T-helper 17 cell (primary cell): Measurements from ENCODE around the gene XPNPEP1. TPM values are rescaled to one million over a fixed set of nuclear protein-coding genes. Genes with fewer than 3 reads are reported as not detected.
A peak's percentile ranks its signal among the peaks of the same experiment; 100 is the strongest.
"Not testable (repeated sequence)": the region's sequence is repeated elsewhere in the genome, so short reads cannot be mapped to it uniquely, and the experiment has no call there.

Experiments
- ATAC-seq: fragments of 150-1000 bp; cut with Tn5 transposase; 2 replicates; pipeline ENCODE4 v1.10.0; 2021; ENCODE audit warnings: mild to moderate bottlenecking, moderate library complexity
- DNase-seq, 3 donors: peaks; one replicate each; pipeline versions ENCODE4 v3.0.0 to v3.0.0-alpha.2; 2020 to 2021
- H3K9me3 ChIP-seq: one replicate; pipeline ENCODE4 v1.7.0; 2013; ENCODE audit warnings: low read length, mild to moderate bottlenecking; ENCODE audit not compliant: control insufficient read depth, poor library complexity, severe bottlenecking
- H3K27ac Mint-ChIP-seq: one replicate; pipeline ENCODE4 v1.8.0; 2022; ENCODE audit warnings: mild to moderate bottlenecking, moderate library complexity, mixed read lengths
- H3K27me3 Mint-ChIP-seq: one replicate; pipeline ENCODE4 v1.8.0; 2022; ENCODE audit warnings: mixed read lengths
- H3K36me3 Mint-ChIP-seq: one replicate; pipeline ENCODE4 v1.8.0; 2022; ENCODE audit warnings: low read depth, mixed read lengths
- H3K4me1 Mint-ChIP-seq: one replicate; pipeline ENCODE4 v1.8.0; 2022; ENCODE audit warnings: mild to moderate bottlenecking, mixed read lengths
- H3K4me3 Mint-ChIP-seq: one replicate; pipeline ENCODE4 v1.8.0; 2022; ENCODE audit warnings: mild to moderate bottlenecking, moderate library complexity, mixed read lengths
- total RNA-seq, 4 donors: library from RNA in 2 of 4; stranded (reverse) in 2 of 4; gene quantifications; one replicate each; pipeline ENCODE4 v1.2.3 and lab custom pipeline; 2022 to 2026

Gene XPNPEP1
- total RNA-seq, 2 donors from 2014 or later, result 76.4 to 81.6 TPM

DNA sequence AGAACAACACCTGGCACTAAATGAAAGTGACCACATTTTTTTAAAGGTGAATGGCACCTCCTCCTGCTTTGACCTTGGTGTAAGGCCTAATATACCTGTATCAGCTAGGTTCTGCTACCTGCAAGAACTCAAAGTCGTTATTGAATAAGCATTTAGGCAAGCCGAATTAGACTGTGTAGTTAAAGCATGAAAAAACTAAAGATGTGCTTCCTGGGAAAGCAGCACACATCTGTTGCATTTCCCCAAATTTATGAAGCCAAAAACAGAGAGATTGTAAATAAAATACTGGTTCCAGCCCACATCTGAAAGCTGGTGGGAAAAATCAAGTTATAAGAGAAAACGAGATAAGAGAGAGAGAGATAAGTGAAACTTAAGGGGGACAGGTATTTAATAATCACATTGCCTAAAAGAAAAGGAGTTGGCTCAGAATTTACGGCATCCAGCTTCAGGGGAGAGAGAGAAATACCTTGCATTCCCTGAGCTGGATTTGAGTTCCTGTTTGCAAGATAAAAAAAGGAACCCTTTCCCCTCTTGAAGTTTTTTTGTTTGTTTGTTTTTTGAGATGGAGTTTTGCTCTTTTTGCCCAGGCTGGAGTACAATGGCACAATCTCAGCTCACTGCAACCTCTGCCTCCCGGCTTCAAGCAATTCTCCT is 1.8 kb upstream of the XPNPEP1 start:
- H3K27ac Mint-ChIP-seq, result peak overlapping the region; percentile 79

DNA sequence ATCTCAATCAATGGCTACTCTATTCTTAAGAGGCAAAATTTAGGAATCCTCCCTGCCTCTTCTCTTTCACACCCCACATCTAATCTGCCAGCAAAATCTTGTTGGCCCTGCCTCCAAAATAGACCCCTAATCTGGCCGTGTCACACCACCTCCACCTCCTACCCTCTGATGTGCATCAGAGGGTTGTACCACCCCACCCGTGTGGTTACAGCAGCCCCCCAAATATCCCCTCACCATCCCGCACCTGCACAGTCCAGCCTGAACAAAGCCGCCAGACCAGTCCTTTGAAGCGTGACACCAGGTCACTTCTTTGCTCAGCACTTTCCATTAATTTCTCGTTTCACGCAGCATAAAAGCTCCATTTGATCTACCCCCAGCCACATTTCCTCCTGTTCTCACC is 776 bp upstream of the XPNPEP1 start:
- no peak for DNase-seq
- no peak for ATAC-seq
- no peaks in the 10 kb centered on the region for H3K9me3 ChIP-seq
- Mint-ChIP-seq H3K36me3 (no peaks in the 10 kb centered on the region), H3K27ac (peak overlapping the region; percentile 79), H3K4me3 (peak overlapping the region; percentile 90), H3K27me3 (no peaks in the 10 kb centered on the region), H3K4me1 (peaks cover 43% of the 10 kb centered on the region)

More for the DNA sequence above, 1.8 kb upstream of the XPNPEP1 start:
- Mint-ChIP-seq H3K27me3 (no peaks in the 10 kb centered on the region), H3K4me1 (peaks cover 35% of the 10 kb centered on the region), H3K4me3 (peak overlapping the region; percentile 90), H3K36me3 (no peaks in the 10 kb centered on the region)
- no peak for DNase-seq
- ATAC-seq, result no peak
- H3K9me3 ChIP-seq, result no peaks in the 10 kb centered on the region

DNA sequence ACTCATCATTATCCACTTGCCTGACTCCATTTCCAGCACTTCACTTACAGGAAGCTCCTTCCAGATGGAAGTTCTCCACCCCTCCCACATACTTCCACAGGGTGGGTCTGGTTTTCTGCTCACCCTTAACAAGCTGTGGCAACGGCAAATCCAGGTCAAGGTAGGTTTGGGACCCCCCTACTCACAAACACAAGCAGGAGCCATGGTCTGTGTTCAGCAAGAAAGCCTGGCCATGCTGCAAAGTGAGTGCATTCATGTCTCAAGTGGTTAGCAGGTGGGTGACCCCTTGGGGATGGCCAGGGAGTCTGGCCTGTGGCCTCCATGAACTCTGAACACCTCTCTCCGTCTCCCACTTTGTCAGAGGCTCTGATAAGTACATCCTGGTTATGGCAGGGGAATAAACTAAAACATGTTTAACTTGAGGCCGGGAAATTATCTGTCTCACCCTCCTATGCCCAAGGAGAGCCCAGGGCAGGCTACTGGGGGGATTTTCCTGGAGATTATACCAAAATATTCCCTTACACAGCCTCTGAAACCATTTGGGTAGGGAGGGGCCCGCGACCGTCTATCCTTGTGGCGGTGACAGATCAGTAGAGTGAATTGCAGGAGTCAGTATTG is 844 bp downstream of the XPNPEP1 start:
- peak overlapping the region; percentile 94 for H3K27ac Mint-ChIP-seq
- peak overlapping the region; percentile 90 for H3K4me3 Mint-ChIP-seq
- peaks cover 49% of the 10 kb centered on the region for H3K4me1 Mint-ChIP-seq
- H3K9me3 ChIP-seq, result no peaks in the 10 kb centered on the region
- H3K36me3 Mint-ChIP-seq, result no peaks in the 10 kb centered on the region
- DNase-seq (no peak), ATAC-seq (no peak)
- no peaks in the 10 kb centered on the region for H3K27me3 Mint-ChIP-seq

DNA sequence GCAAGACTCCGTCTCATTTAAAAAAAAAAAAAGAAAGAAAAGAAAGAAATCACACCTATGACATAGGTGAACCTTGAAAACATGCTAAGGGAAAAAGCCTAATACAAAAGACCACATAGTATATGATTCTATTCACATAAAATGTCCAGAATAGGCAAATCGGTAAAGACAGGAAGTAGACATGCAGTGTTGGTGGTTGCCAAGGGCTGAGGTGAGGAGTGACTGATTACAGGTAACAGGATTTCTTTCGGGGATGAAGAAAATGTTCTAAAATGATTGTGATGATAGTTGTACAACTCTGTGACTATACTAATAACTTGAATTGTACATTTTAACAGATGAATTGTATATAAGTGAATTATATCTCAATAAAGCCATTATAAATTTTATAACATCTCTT is 3.3 kb downstream of the XPNPEP1 start:
- no peaks in the 10 kb centered on the region for H3K27me3 Mint-ChIP-seq

GRCh38 chr10:109919220-109919619 is 4.1 kb downstream of the XPNPEP1 start:
- H3K9me3 ChIP-seq, result no peaks in the 10 kb centered on the region
- DNase-seq, result no peak
- Mint-ChIP-seq H3K4me1 (peaks cover 65% of the 10 kb centered on the region), H3K27me3 (no peaks in the 10 kb centered on the region), H3K36me3 (peaks cover 3% of the 10 kb centered on the region), H3K27ac (peak overlapping the region; percentile 94), H3K4me3 (no peak overlapping the region)
- ATAC-seq, result no peak

More for the DNA sequence above, 3.3 kb downstream of the XPNPEP1 start:
- Mint-ChIP-seq H3K36me3 (peaks cover 3% of the 10 kb centered on the region), H3K4me3 (peak overlapping the region; percentile 50), H3K4me1 (peaks cover 65% of the 10 kb centered on the region), H3K27ac (peak overlapping the region; percentile 94)
- no peaks in the 10 kb centered on the region for H3K9me3 ChIP-seq
- ATAC-seq (peak; percentile 24), DNase-seq (no peak)

- not testable (repeated sequence) for H3K27me3 Mint-ChIP-seq, ATAC-seq, H3K36me3 Mint-ChIP-seq, H3K9me3 ChIP-seq, DNase-seq
- peak overlapping the region; percentile 94 for H3K27ac Mint-ChIP-seq
- peak overlapping the region; percentile 56 for H3K4me3 Mint-ChIP-seq
- peaks cover 64% of the 10 kb centered on the region for H3K4me1 Mint-ChIP-seq
Observed at GRCh38 chr10:109918707-109919106, 4.6 kb downstream of the XPNPEP1 start.

DNA sequence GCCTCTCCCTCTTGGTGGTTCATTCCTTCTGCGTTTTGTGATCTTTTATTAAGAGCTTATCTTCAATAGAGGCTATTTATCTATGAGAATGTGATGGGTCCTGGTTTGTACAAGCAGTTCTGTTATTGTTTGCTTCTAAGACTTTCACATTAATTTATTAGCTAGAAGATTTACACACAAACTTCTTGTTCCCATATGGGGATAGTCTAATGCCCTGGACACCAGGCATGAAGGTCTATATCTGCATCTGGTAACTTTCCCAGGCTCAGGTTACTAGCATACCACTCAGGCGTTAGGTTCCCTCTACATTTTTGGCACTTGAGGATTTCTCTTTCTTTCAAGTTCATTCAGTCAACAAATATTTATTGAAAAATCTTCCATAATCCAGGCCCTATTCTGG is 7.7 kb downstream of the XPNPEP1 start:
- H3K9me3 ChIP-seq, result no peaks in the 10 kb centered on the region
- H3K4me1 Mint-ChIP-seq, result peaks cover 69% of the 10 kb centered on the region
- H3K27ac Mint-ChIP-seq, result peak overlapping the region; percentile 93
- H3K27me3 Mint-ChIP-seq, result no peaks in the 10 kb centered on the region
- DNase-seq (no peak), ATAC-seq (no peak)
- H3K4me3 Mint-ChIP-seq, result no peak overlapping the region
- peaks cover 5% of the 10 kb centered on the region for H3K36me3 Mint-ChIP-seq

- peak overlapping the region; percentile 71 for H3K4me3 Mint-ChIP-seq
Observed at GRCh38 chr10:109914966-109915365, 8.3 kb downstream of the XPNPEP1 start.

DNA sequence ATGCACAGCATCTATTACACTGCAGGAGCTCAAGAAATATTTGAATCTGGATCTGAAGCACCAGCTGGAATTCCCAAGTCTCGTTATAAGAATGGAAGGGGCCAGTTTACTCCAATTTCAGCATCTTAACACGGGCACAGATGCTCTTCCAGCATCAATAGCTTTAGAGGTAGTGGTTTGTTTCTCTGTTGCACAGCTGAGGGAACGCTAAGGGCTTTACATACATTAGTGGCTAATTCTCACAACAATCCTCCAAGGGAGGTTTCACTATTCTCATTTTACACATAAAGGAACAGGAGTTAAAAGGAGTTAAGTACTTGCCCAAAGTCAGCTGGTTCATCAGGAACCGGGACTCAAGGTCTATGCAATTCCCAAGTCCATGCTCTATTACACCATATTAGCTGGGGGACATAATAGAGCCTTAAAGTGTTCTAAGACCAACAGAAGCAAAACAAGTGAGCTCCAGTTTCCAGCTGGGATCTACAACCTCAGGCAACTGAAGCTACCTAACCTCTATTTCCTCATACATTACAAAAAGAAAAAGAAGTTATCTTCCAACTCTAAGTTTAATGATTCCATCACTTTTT is 9.9 kb downstream of the XPNPEP1 start:
- no peak overlapping the region for H3K4me3 Mint-ChIP-seq
- peaks cover 7% of the 10 kb centered on the region for H3K36me3 Mint-ChIP-seq
- DNase-seq, result no peak

More at GRCh38 chr10:109914966-109915365, 8.3 kb downstream of the XPNPEP1 start:
- no peaks in the 10 kb centered on the region for H3K27me3 Mint-ChIP-seq
- H3K4me1 Mint-ChIP-seq, result peaks cover 70% of the 10 kb centered on the region
- H3K27ac Mint-ChIP-seq, result peak overlapping the region; percentile 93
- H3K9me3 ChIP-seq, result no peaks in the 10 kb centered on the region
- DNase-seq, result no peak
- peak; percentile 90 for ATAC-seq
- peaks cover 5% of the 10 kb centered on the region for H3K36me3 Mint-ChIP-seq

GRCh38 chr10:109912335-109913281 is 10.7 kb downstream of the XPNPEP1 start:
- no peak for ATAC-seq
- H3K9me3 ChIP-seq, result no peaks in the 10 kb centered on the region
- no peaks in the 10 kb centered on the region for H3K27me3 Mint-ChIP-seq
- H3K36me3 Mint-ChIP-seq, result peaks cover 7% of the 10 kb centered on the region
- H3K27ac Mint-ChIP-seq, result peak overlapping the region; percentile 93
- peaks cover 64% of the 10 kb centered on the region for H3K4me1 Mint-ChIP-seq
- no peak overlapping the region for H3K4me3 Mint-ChIP-seq
- DNase-seq, result no peak

More for the DNA sequence above, 9.9 kb downstream of the XPNPEP1 start:
- Mint-ChIP-seq H3K27ac (peak overlapping the region; percentile 93), H3K27me3 (no peaks in the 10 kb centered on the region), H3K4me1 (peaks cover 64% of the 10 kb centered on the region)
- no peaks in the 10 kb centered on the region for H3K9me3 ChIP-seq
- ATAC-seq, result no peak

GRCh38 chr10:109911903-109912302 is 11.4 kb downstream of the XPNPEP1 start:
- H3K9me3 ChIP-seq, result no peaks in the 10 kb centered on the region
- Mint-ChIP-seq H3K27me3 (no peaks in the 10 kb centered on the region), H3K27ac (peak overlapping the region; percentile 93), H3K4me1 (peaks cover 69% of the 10 kb centered on the region), H3K4me3 (no peak overlapping the region), H3K36me3 (peaks cover 7% of the 10 kb centered on the region)
- no peak for DNase-seq
- no peak for ATAC-seq

DNA sequence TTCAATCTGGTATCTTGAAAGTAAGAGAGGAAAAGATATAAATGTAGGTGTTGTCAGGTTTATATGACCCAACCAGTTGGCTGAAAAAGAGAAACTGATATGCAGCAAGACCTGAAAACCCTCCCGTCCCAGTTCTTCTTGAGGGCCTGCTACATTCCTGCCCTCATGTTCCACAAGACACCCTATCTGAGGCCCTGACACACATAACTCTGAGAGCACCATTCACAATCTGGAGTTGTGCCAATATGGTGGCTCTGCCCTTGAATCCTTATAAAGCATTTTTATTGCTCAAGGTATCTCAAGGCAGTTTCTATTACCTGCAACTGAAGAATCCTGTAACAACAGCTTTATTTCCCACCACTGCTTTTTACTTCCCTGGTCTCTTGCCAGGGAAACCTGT is 17.0 kb downstream of the XPNPEP1 start:
- no peaks in the 10 kb centered on the region for H3K9me3 ChIP-seq
- DNase-seq, result no peak
- Mint-ChIP-seq H3K27ac (peak overlapping the region; percentile 39), H3K36me3 (peaks cover 15% of the 10 kb centered on the region), H3K4me3 (no peak overlapping the region), H3K4me1 (peaks cover 62% of the 10 kb centered on the region), H3K27me3 (no peaks in the 10 kb centered on the region)
- ATAC-seq, result no peak

- Mint-ChIP-seq H3K27ac (peak overlapping the region; percentile 96), H3K4me1 (peaks cover 56% of the 10 kb centered on the region), H3K4me3 (peak overlapping the region; percentile 33), H3K36me3 (peaks cover 16% of the 10 kb centered on the region), H3K27me3 (no peaks in the 10 kb centered on the region)
- no peaks in the 10 kb centered on the region for H3K9me3 ChIP-seq
- DNase-seq (no peak), ATAC-seq (no peak)
Observed at GRCh38 chr10:109904397-109904796, 18.9 kb downstream of the XPNPEP1 start.
